HEK293 (cell line): ENCODE measurements around the gene TMEM203.

ENCODE experiments used
- FEZF1 ChIP-seq: fragments of 450-650 bp; formaldehyde crosslinking; IDR thresholded peaks from 2 replicates; pipeline ENCODE4 v1.5.1; 2016; ENCODE audit warnings: missing biosample characterization, missing genetic modification characterization
- RBAK ChIP-seq: fragments of 450-650 bp; formaldehyde crosslinking; IDR thresholded peaks from 2 replicates; pipeline ENCODE4 v1.5.1; 2016; ENCODE audit warnings: missing biosample characterization, missing genetic modification characterization
- SP3 ChIP-seq: fragments of 450-650 bp; formaldehyde crosslinking; IDR thresholded peaks from 2 replicates; pipeline ENCODE4 v1.5.1; 2016; ENCODE audit warnings: missing biosample characterization, missing genetic modification characterization
- TSHZ1 ChIP-seq: fragments of 450-650 bp; formaldehyde crosslinking; IDR thresholded peaks from 2 replicates; pipeline ENCODE4 v1.5.1; 2016; ENCODE audit warnings: missing biosample characterization, missing genetic modification characterization, borderline replicate concordance
- ZNF10 ChIP-seq: fragments of 450-650 bp; formaldehyde crosslinking; IDR thresholded peaks from 2 replicates; pipeline ENCODE4 v1.5.1; 2017; ENCODE audit warnings: missing biosample characterization, missing genetic modification characterization
- ZNF16 ChIP-seq: fragments of 450-650 bp; formaldehyde crosslinking; IDR thresholded peaks from 2 replicates; pipeline ENCODE4 v1.5.1; 2016; ENCODE audit warnings: low read depth, missing biosample characterization, missing genetic modification characterization
- ZNF174 ChIP-seq: fragments of 450-650 bp; formaldehyde crosslinking; IDR thresholded peaks from 2 replicates; pipeline ENCODE4 v1.5.0; 2017; ENCODE audit warnings: missing biosample characterization, mild to moderate bottlenecking, missing genetic modification characterization
- ZNF292 ChIP-seq: fragments of 450-650 bp; formaldehyde crosslinking; IDR thresholded peaks from 2 replicates; pipeline ENCODE4 v1.5.1; 2016; ENCODE audit warnings: low read depth, missing biosample characterization, missing genetic modification characterization, borderline replicate concordance
- ZNF394 ChIP-seq: fragments of 450-650 bp; formaldehyde crosslinking; IDR thresholded peaks from 2 replicates; pipeline ENCODE4 v1.5.1; 2016; ENCODE audit warnings: missing biosample characterization, missing genetic modification characterization, mild to moderate bottlenecking, moderate library complexity, borderline replicate concordance
- ZNF433 ChIP-seq: fragments of 450-650 bp; formaldehyde crosslinking; IDR thresholded peaks from 2 replicates; pipeline ENCODE4 v1.5.1; 2016; ENCODE audit warnings: missing biosample characterization, missing genetic modification characterization, low read depth
- ZNF473 ChIP-seq: fragments of 450-650 bp; formaldehyde crosslinking; IDR thresholded peaks from 2 replicates; pipeline ENCODE4 v1.5.1; 2017; ENCODE audit warnings: missing biosample characterization, missing genetic modification characterization
- ZNF513 ChIP-seq: fragments of 450-650 bp; IDR thresholded peaks from 2 replicates; pipeline ENCODE4 v1.5.1; 2018; ENCODE audit warnings: missing biosample characterization, missing genetic modification characterization
- ZNF549 ChIP-seq: fragments of 450-650 bp; IDR thresholded peaks from 2 replicates; pipeline ENCODE4 v1.5.1; 2018; ENCODE audit warnings: missing biosample characterization, missing genetic modification characterization, mild to moderate bottlenecking, inconsistent platforms, moderate library complexity
- ZNF561 ChIP-seq: fragments of 450-650 bp; IDR thresholded peaks from 2 replicates; pipeline ENCODE4 v1.5.1; 2018; ENCODE audit warnings: missing biosample characterization, missing genetic modification characterization, borderline replicate concordance
- ZNF621 ChIP-seq: fragments of 450-650 bp; formaldehyde crosslinking; IDR thresholded peaks from 2 replicates; pipeline ENCODE4 v1.5.1; 2017; ENCODE audit warnings: missing biosample characterization, missing genetic modification characterization
- ZNF624 ChIP-seq: fragments of 450-650 bp; formaldehyde crosslinking; IDR thresholded peaks from 2 replicates; pipeline ENCODE4 v1.5.1; 2017; ENCODE audit warnings: missing biosample characterization, missing genetic modification characterization
- ZNF639 ChIP-seq: fragments of 450-650 bp; formaldehyde crosslinking; IDR thresholded peaks from 2 replicates; pipeline ENCODE4 v1.5.1; 2016; ENCODE audit warnings: missing biosample characterization, missing genetic modification characterization
- ZNF677 ChIP-seq: fragments of 450-650 bp; IDR thresholded peaks from 2 replicates; pipeline ENCODE4 v1.5.0; 2018; ENCODE audit warnings: missing biosample characterization, mild to moderate bottlenecking, missing genetic modification characterization, moderate library complexity
- ZNF777 ChIP-seq: fragments of 450-650 bp; formaldehyde crosslinking; IDR thresholded peaks from 2 replicates; pipeline ENCODE4 v1.5.1; 2017; ENCODE audit warnings: missing biosample characterization, missing genetic modification characterization, borderline replicate concordance
- ZNF792 ChIP-seq: fragments of 450-650 bp; formaldehyde crosslinking; IDR thresholded peaks from 2 replicates; pipeline ENCODE4 v1.5.1; 2016; ENCODE audit warnings: missing biosample characterization, missing genetic modification characterization
- ZSCAN23 ChIP-seq: fragments of 450-650 bp; formaldehyde crosslinking; IDR thresholded peaks from 2 replicates; pipeline ENCODE4 v1.5.1; 2016; ENCODE audit warnings: missing biosample characterization, missing genetic modification characterization
- ZSCAN30 ChIP-seq: fragments of 450-650 bp; IDR thresholded peaks from 2 replicates; pipeline ENCODE4 v1.5.1; 2018; ENCODE audit warnings: missing biosample characterization, mild to moderate bottlenecking, missing genetic modification characterization, moderate library complexity
- TF ChIP-seq, protein P1 (sequence below): fragments of 450-650 bp; formaldehyde crosslinking; IDR thresholded peaks from 2 replicates; pipeline ENCODE4 v1.5.0; 2017; ENCODE audit warnings: missing biosample characterization, missing genetic modification characterization, borderline replicate concordance
- TF ChIP-seq, protein P2 (sequence below): fragments of 450-650 bp; formaldehyde crosslinking; IDR thresholded peaks from 2 replicates; pipeline ENCODE4 v1.5.1; 2016; ENCODE audit warnings: missing biosample characterization, missing genetic modification characterization
- TF ChIP-seq, protein P3 (sequence below): fragments of 450-650 bp; formaldehyde crosslinking; IDR thresholded peaks from 2 replicates; pipeline ENCODE4 v1.5.1; 2017; ENCODE audit warnings: missing biosample characterization, missing genetic modification characterization

The TMEM203 gene

DNA sequence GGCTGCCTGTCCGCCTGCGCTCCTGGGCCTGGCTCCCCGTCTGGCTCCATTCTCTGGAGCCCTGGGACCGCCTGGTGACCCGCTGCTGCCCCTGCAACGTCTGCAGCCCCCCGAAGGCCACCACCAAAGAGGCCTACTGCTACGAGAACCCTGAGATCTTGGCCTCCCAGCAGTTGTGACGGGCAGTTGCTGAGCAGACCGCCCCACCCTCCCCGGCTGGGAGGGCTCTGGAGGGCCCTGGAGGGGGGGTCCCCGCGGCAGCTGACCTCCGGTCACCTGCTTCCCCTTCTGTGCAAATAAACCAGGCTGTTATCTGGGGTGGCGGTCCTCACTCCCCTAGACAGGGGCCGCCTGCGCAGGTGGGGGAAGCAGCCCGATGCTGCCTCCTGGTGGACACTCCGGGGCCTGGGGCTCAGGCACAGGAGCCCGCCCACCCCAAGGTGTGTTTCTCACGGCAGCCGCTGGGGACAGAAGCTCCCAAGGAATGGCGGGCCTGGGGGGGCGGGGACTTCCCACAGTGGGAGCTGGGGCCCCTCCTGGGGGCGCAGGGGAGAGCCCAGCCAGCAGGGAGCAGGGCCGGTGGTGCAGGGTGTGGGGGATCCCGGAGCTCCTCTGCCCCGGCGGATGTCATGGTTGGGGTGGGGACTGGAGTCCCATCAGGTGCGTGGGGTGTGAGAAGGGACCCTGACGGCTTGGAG lies 30.9 kb upstream of the TMEM203 start (continued):
- TF ChIP-seq, protein P1, sequence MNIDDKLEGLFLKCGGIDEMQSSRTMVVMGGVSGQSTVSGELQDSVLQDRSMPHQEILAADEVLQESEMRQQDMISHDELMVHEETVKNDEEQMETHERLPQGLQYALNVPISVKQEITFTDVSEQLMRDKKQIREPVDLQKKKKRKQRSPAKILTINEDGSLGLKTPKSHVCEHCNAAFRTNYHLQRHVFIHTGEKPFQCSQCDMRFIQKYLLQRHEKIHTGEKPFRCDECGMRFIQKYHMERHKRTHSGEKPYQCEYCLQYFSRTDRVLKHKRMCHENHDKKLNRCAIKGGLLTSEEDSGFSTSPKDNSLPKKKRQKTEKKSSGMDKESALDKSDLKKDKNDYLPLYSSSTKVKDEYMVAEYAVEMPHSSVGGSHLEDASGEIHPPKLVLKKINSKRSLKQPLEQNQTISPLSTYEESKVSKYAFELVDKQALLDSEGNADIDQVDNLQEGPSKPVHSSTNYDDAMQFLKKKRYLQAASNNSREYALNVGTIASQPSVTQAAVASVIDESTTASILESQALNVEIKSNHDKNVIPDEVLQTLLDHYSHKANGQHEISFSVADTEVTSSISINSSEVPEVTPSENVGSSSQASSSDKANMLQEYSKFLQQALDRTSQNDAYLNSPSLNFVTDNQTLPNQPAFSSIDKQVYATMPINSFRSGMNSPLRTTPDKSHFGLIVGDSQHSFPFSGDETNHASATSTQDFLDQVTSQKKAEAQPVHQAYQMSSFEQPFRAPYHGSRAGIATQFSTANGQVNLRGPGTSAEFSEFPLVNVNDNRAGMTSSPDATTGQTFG (tag by site-specific recombination) = no peak
- no peak for TF ChIP-seq ZNF174 (tag by site-specific recombination)
- TF ChIP-seq ZNF777 = no peak
- no peak for TF ChIP-seq ZNF624 (tag by site-specific recombination)
- no peak for TF ChIP-seq FEZF1
- no peak for TF ChIP-seq ZNF473 (tag by site-specific recombination)
- TF ChIP-seq ZNF10 (tag by site-specific recombination) = peak; percentile 22; the same call in 1 of the 2 replicates
- TF ChIP-seq ZSCAN23 (tag by site-specific recombination) = no peak
- TF ChIP-seq ZNF513 (tag by site-specific recombination) = no peak
- TF ChIP-seq ZNF621 (tag by site-specific recombination) = no peak
- no peak for TF ChIP-seq ZNF792 (tag by site-specific recombination)
- TF ChIP-seq ZNF677 (tag by site-specific recombination) = no peak
- 0 out of 2 replicates have a peak, but pooled peaks have one; percentile 64 for TF ChIP-seq ZNF561
- TF ChIP-seq ZNF549 = no peak
- no peak for TF ChIP-seq ZNF433 (tag by site-specific recombination)
- TF ChIP-seq RBAK (tag by site-specific recombination) = no peak
- no peak for TF ChIP-seq ZNF292 (tag by site-specific recombination)
- peak; percentile 32; the same call in 1 of the 2 replicates for TF ChIP-seq ZNF394
- TF ChIP-seq, protein P2, sequence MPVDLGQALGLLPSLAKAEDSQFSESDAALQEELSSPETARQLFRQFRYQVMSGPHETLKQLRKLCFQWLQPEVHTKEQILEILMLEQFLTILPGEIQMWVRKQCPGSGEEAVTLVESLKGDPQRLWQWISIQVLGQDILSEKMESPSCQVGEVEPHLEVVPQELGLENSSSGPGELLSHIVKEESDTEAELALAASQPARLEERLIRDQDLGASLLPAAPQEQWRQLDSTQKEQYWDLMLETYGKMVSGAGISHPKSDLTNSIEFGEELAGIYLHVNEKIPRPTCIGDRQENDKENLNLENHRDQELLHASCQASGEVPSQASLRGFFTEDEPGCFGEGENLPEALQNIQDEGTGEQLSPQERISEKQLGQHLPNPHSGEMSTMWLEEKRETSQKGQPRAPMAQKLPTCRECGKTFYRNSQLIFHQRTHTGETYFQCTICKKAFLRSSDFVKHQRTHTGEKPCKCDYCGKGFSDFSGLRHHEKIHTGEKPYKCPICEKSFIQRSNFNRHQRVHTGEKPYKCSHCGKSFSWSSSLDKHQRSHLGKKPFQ (tag by site-specific recombination) = no peak
- no peak for TF ChIP-seq TSHZ1
- TF ChIP-seq ZNF639 = 0 out of 2 replicates have a peak, but pooled peaks have one; percentile 31
- no peak for TF ChIP-seq ZNF16 (tag by site-specific recombination)
- peak; percentile 77 for TF ChIP-seq ZSCAN30 (tag by site-specific recombination)
- TF ChIP-seq, protein P3, sequence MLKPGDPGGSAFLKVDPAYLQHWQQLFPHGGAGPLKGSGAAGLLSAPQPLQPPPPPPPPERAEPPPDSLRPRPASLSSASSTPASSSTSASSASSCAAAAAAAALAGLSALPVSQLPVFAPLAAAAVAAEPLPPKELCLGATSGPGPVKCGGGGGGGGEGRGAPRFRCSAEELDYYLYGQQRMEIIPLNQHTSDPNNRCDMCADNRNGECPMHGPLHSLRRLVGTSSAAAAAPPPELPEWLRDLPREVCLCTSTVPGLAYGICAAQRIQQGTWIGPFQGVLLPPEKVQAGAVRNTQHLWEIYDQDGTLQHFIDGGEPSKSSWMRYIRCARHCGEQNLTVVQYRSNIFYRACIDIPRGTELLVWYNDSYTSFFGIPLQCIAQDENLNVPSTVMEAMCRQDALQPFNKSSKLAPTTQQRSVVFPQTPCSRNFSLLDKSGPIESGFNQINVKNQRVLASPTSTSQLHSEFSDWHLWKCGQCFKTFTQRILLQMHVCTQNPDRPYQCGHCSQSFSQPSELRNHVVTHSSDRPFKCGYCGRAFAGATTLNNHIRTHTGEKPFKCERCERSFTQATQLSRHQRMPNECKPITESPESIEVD (tag by site-specific recombination) = no peak
- TF ChIP-seq SP3 (tag by site-specific recombination) = peak; percentile 57
- TF ChIP-seq, all 188 proteins: peak for 53
